KMS-11 (cell line): ENCODE measurements around the gene OR6C75.
"Not testable (repeated sequence)": the region's sequence is repeated elsewhere in the genome, so short reads cannot be mapped to it uniquely, and the experiment has no call there.

Experiments
- H2AFZ ChIP-seq: fragments of 200-600 bp; sonication (generic); 2 replicates; pipeline ENCODE4 v1.6.1; 2016; ENCODE audit warnings: antibody characterized with exemption, mixed run types, low read depth
- H3K27ac ChIP-seq: fragments of 200-600 bp; sonication (generic); 2 replicates; pipeline ENCODE4 v1.6.1; 2016; ENCODE audit warnings: mild to moderate bottlenecking, mixed run types
- H3K27me3 ChIP-seq: fragments of 200-600 bp; sonication (generic); 2 replicates; pipeline ENCODE4 v1.6.1; 2017; ENCODE audit warnings: mild to moderate bottlenecking, low read depth, mixed run types, moderate library complexity; ENCODE audit not compliant: insufficient read depth
- H3K36me3 ChIP-seq: fragments of 200-600 bp; sonication (generic); 2 replicates; pipeline ENCODE4 v1.6.1; 2017; ENCODE audit warnings: mild to moderate bottlenecking, mixed run types; ENCODE audit not compliant: insufficient read depth
- H3K4me1 ChIP-seq: fragments of 200-600 bp; sonication (generic); 2 replicates; pipeline ENCODE4 v1.6.1; 2016; ENCODE audit warnings: mild to moderate bottlenecking, low read depth, mixed run types; ENCODE audit not compliant: poor library complexity, severe bottlenecking
- H3K4me2 ChIP-seq: fragments of 200-600 bp; sonication (generic); 2 replicates; pipeline ENCODE4 v1.7.0; 2016; ENCODE audit warnings: mild to moderate bottlenecking, mixed run types
- H3K4me3 ChIP-seq: fragments of 200-600 bp; sonication (generic); IDR thresholded peaks from 2 replicates; pipeline ENCODE4 v1.6.1; 2017; ENCODE audit warnings: low read depth, low read length, mixed read lengths; ENCODE audit not compliant: insufficient read depth
- H3K79me2 ChIP-seq: fragments of 200-600 bp; sonication (generic); 2 replicates; pipeline ENCODE4 v1.6.1; 2016; ENCODE audit warnings: low read depth, mixed run types; ENCODE audit not compliant: insufficient read depth
- H3K9ac ChIP-seq: fragments of 200-600 bp; sonication (generic); 2 replicates; pipeline ENCODE4 v1.6.1; 2016; ENCODE audit warnings: mild to moderate bottlenecking, mixed run types
- H4K20me1 ChIP-seq: fragments of 200-600 bp; sonication (generic); 2 replicates; pipeline ENCODE4 v1.6.1; 2016; ENCODE audit warnings: mild to moderate bottlenecking, mixed run types; ENCODE audit not compliant: insufficient read depth
- TF ChIP-seq, protein P1 (sequence below): fragments of 200-600 bp; sonication (generic); conservative IDR thresholded peaks from 2 replicates; pipeline ENCODE4 v1.6.1; 2017; ENCODE audit warnings: low read depth, mild to moderate bottlenecking, antibody characterized with exemption, low read length, moderate library complexity, mixed read lengths

Gene OR6C75

DNA sequence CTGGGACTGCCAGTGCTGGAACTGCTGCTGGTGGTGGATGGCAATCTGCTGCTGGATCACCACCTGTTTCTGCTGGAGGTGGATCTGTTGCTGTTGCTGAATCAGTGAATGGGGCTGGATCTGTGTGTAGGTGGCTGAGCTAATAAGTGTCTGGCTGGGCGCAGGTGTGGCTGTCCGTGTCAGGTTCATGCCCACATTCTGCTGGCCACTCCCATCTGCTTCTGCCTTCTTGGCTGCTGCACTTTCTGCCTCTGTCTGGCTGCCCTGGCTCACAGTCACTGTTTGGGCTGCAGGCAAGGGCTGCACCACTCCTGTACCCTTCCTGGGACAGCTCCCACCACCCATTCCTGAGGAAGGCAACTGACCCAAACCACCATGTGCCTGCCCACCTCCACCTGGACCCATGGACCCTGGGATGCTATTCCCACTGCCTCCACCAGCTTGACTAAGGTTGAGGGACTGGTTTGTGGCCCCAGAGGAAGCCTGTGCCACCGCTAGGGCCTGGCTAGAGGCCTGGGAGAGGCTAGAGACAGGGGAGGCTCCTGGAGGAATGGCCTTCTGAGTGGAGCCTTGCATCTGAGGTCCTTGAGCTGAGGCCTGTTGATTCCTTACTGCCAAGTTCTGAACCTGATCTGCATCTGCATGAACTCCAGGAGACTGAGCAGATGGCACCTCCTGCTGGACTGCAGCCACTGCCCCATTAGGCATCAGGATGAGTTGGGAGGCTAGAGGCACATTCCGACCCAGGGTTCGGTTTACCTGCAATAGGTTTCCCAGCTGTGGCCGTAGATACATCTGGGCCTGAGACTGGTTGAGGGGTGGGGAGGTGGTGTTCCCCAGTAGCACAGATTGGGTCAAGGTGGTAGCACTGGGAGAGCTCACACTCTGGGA is 51.0 kb downstream of the OR6C75 start:
- not testable (repeated sequence) for H4K20me1 ChIP-seq, H3K27me3 ChIP-seq, H3K36me3 ChIP-seq, H3K27ac ChIP-seq, H3K9ac ChIP-seq, H3K79me2 ChIP-seq, H3K4me3 ChIP-seq, H3K4me2 ChIP-seq, H3K4me1 ChIP-seq, H2AFZ ChIP-seq

DNA sequence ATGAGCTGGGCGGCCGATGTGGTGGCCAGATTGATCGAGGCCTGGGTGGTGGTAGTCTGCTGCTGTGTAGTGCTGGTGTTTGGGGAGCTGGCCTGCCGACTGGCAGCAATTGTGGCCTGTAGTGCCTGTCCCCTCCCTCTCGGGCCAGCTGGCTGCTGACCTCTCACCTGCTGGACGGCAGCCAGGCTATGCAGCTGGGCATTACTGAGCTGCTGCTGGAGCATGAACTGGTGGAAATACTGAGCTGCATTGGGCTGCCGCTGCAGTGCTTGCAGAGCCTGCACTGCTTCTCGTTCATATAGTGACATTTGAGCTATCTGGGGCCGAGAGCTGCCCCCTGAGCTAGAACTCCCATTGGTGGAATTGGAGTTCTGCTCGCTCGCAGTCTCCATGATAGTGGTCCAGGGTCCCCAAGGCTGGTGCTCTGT is 51.6 kb downstream of the OR6C75 start:
- not testable (repeated sequence) for H3K27ac ChIP-seq, H2AFZ ChIP-seq, H3K36me3 ChIP-seq, H3K27me3 ChIP-seq, H3K9ac ChIP-seq, H3K4me2 ChIP-seq, H3K4me1 ChIP-seq, H4K20me1 ChIP-seq, H3K79me2 ChIP-seq, H3K4me3 ChIP-seq

DNA sequence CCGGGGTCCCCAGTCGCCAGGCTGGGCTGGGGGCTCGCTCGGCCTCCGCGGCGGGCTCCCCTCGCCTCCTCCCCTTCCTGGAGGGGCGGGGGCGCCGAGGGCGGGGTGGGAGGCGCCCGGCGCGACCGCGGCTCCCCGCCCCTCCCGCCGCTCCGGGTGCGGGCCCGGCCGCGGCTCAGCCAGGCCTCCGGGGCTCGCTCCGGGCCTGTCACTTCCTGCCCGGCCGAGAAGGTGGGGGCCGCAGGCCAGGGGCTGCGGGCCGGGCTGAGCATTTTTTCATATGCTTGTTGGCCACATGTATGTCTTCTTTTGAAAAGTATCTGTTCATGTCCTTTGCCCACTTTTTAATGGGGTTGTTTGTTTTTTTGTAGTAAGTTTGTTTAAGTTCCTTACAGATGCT is 52.1 kb downstream of the OR6C75 start:
- not testable (repeated sequence) for H3K4me3 ChIP-seq, H3K79me2 ChIP-seq, H3K4me2 ChIP-seq, H2AFZ ChIP-seq, H3K27me3 ChIP-seq, H3K4me1 ChIP-seq, H3K27ac ChIP-seq, H3K9ac ChIP-seq, H3K36me3 ChIP-seq, H4K20me1 ChIP-seq

DNA sequence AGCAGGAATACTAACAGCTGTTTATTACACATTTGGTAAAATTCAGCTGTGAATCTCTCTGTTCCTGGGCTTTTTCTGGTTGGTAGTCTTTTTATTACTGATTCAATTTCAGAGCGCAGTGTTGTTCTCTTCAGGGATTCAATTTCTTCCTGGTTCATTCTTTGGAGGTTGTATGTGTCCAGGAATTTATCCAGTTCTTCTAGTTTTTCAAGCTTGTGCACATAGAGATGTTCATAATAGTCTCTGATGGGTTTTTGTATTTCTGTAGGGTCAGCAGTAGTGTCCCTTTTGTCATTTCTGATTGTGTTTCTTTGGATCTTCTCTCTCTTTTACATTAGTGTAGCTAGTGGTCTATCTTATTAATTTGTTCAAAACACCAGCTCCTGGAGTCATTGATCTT is 54.2 kb downstream of the OR6C75 start:
- Histone ChIP-seq H3K27me3 (no peaks in the 10 kb centered on the region), H3K79me2 (no peaks in the 10 kb centered on the region), H2AFZ (no peak overlapping the region), H3K9ac (no peak overlapping the region), H3K4me1 (no peaks in the 10 kb centered on the region), H3K27ac (no peak overlapping the region), H3K4me3 (no peak overlapping the region), H3K4me2 (no peak overlapping the region), H4K20me1 (no peaks in the 10 kb centered on the region), H3K36me3 (no peaks in the 10 kb centered on the region)
- TF ChIP-seq, protein P1, sequence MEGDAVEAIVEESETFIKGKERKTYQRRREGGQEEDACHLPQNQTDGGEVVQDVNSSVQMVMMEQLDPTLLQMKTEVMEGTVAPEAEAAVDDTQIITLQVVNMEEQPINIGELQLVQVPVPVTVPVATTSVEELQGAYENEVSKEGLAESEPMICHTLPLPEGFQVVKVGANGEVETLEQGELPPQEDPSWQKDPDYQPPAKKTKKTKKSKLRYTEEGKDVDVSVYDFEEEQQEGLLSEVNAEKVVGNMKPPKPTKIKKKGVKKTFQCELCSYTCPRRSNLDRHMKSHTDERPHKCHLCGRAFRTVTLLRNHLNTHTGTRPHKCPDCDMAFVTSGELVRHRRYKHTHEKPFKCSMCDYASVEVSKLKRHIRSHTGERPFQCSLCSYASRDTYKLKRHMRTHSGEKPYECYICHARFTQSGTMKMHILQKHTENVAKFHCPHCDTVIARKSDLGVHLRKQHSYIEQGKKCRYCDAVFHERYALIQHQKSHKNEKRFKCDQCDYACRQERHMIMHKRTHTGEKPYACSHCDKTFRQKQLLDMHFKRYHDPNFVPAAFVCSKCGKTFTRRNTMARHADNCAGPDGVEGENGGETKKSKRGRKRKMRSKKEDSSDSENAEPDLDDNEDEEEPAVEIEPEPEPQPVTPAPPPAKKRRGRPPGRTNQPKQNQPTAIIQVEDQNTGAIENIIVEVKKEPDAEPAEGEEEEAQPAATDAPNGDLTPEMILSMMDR, result no peak
